GM12878 (cell line): ENCODE data around the gene CSTF2T. TPM values are rescaled to one million over a fixed set of nuclear protein-coding genes. Genes with fewer than 3 reads are reported as not detected.

Source experiments
- ATAC-seq: fragments of 200-7000 bp; cut with Tn5 transposase; 3 replicates; pipeline ENCODE4 v1.9.1; 2020; ENCODE audit warnings: mild to moderate bottlenecking, moderate library complexity
- BruUV-seq: library from RNA; stranded (reverse); fragments of 400-500 nt; replicated peaks from 2 replicates; lab custom pipeline; 2021; lab: Mats Ljungman, UMichigan
- CTCF ChIA-PET: fragments of 300-600 bp; sonication (Branson Sonifier 250); formaldehyde crosslinking; extraction: SDS; loops from one replicate; lab custom pipeline; 2021; ENCODE audit warnings: inconsistent platforms; lab: Yijun Ruan, JAX
- POLR2A ChIA-PET: fragments of 350-600 bp; formaldehyde crosslinking; extraction: SDS; loops from one replicate; lab custom pipeline; 2021; ENCODE audit warnings: inconsistent platforms; lab: Charles Lee
- RAD21 ChIA-PET: fragments of 300-600 bp; sonication (Branson Sonifier 250); formaldehyde crosslinking; loops from one replicate; lab custom pipeline; 2023; ENCODE audit warnings: antibody characterized with exemption; ENCODE audit not compliant: unreplicated experiment; lab: Charles Lee
- SMC1A ChIA-PET: fragments of 300-600 bp; sonication (Branson Sonifier 250); formaldehyde crosslinking; loops from one replicate; lab custom pipeline; 2023; ENCODE audit not compliant: unreplicated experiment, uncharacterized antibody; lab: Charles Lee
- DNase-seq: peaks from one replicate; pipeline ENCODE4 v3.0.0-alpha.2; 2011; ENCODE audit warnings: low read depth, low spot score
- FAIRE-seq: peaks from 3 replicates; lab custom pipeline; 2011; peaks lifted over from hg19 to GRCh38; lab: Jason Lieb, UNC
- H2AFZ ChIP-seq: 2 replicates; pipeline ENCODE4 v1.6.0; 2011; ENCODE audit warnings: low read depth, low read length, control low read depth; ENCODE audit not compliant: control insufficient read depth
- H3K27ac ChIP-seq: 2 replicates; pipeline ENCODE4 v1.5.1; 2011; ENCODE audit warnings: control low read depth; ENCODE audit not compliant: control insufficient read depth, insufficient read depth
- H3K27me3 ChIP-seq, 2 experiments: replicated peaks in 1 of 2; 2 replicates each; pipeline versions ENCODE4 v1.6.0 to v1.6.1; 2011; ENCODE audit warnings: low read length in 1 of 2; ENCODE audit not compliant: control insufficient read depth in 2 of 2, insufficient read depth in 2 of 2
- H3K36me3 ChIP-seq, 2 experiments: 2 replicates each; pipeline ENCODE4 v1.5.1; 2011; ENCODE audit warnings: low read length in 1 of 2; ENCODE audit not compliant: control insufficient read depth in 2 of 2, insufficient read depth in 2 of 2
- H3K4me1 ChIP-seq: 2 replicates; pipeline ENCODE4 v1.6.1; 2011; ENCODE audit warnings: mild to moderate bottlenecking, low read length, moderate library complexity, mixed read lengths; ENCODE audit not compliant: control insufficient read depth, insufficient read depth
- H3K4me2 ChIP-seq: 2 replicates; pipeline ENCODE4 v1.6.0; 2011; ENCODE audit warnings: control low read depth; ENCODE audit not compliant: control insufficient read depth, insufficient read depth
- H3K4me3 ChIP-seq: fragments of 200-600 bp; sonication (generic); 2 replicates; pipeline ENCODE4 v1.5.1; 2016
- H3K79me2 ChIP-seq: 2 replicates; pipeline ENCODE4 v1.6.0; 2011; ENCODE audit warnings: low read length; ENCODE audit not compliant: control insufficient read depth, insufficient read depth
- H3K9ac ChIP-seq: 2 replicates; pipeline ENCODE4 v1.8.0; 2011; ENCODE audit warnings: low read length, control low read depth, mixed read lengths; ENCODE audit not compliant: control insufficient read depth, insufficient read depth
- H3K9me3 ChIP-seq: replicated peaks from 3 replicates; pipeline ENCODE4 v1.5.1; 2011; ENCODE audit warnings: mild to moderate bottlenecking, low read length; ENCODE audit not compliant: control insufficient read depth, insufficient read depth
- H4K20me1 ChIP-seq: 2 replicates; pipeline ENCODE4 v1.6.0; 2011; ENCODE audit not compliant: control insufficient read depth, insufficient read depth
- CBX5 ChIP-seq: sonication (generic); IDR thresholded peaks from 2 replicates; pipeline ENCODE4 v1.6.1; 2016; ENCODE audit warnings: low read depth, moderate library complexity, mild to moderate bottlenecking, inconsistent platforms
- CREB1 ChIP-seq: IDR thresholded peaks from 2 replicates; pipeline ENCODE4 v1.6.1; 2012; ENCODE audit warnings: low read depth, mild to moderate bottlenecking, inconsistent platforms
- E4F1 ChIP-seq: fragments of 450-650 bp; IDR thresholded peaks from 2 replicates; pipeline ENCODE4 v1.6.1; 2018; ENCODE audit warnings: borderline replicate concordance, mild to moderate bottlenecking; ENCODE audit not compliant: partially characterized antibody
- HSF1 ChIP-seq: fragments of 150-350 bp; IDR thresholded peaks from 2 replicates; pipeline ENCODE4 v1.6.1; 2014; ENCODE audit warnings: mild to moderate bottlenecking, low read depth, low read length
- LARP7 ChIP-seq: fragments of 450-650 bp; IDR thresholded peaks from 2 replicates; pipeline ENCODE4 v1.6.1; 2017; ENCODE audit warnings: mild to moderate bottlenecking
- MXI1 ChIP-seq: fragments of 150-350 bp; IDR thresholded peaks from 2 replicates; pipeline ENCODE4 v1.6.1; 2011; ENCODE audit warnings: low read depth, mild to moderate bottlenecking, inconsistent platforms, low read length, improper control_type of control experiment
- NR2C2 ChIP-seq: IDR thresholded peaks from 2 replicates; pipeline ENCODE4 v1.6.1; 2011; ENCODE audit warnings: borderline replicate concordance, low read depth; ENCODE audit not compliant: control insufficient read depth, insufficient read length
- PAX5 ChIP-seq: IDR thresholded peaks from 2 replicates; pipeline ENCODE4 v1.6.1; 2011; ENCODE audit warnings: low read depth, low read length, borderline replicate concordance
- PML ChIP-seq: IDR thresholded peaks from 2 replicates; pipeline ENCODE4 v1.6.1; 2012; ENCODE audit warnings: low read length, inconsistent platforms
- REST ChIP-seq: IDR thresholded peaks from 2 replicates; pipeline ENCODE4 v1.6.1; 2012; ENCODE audit warnings: mild to moderate bottlenecking, low read depth, low read length
- TCF3 ChIP-seq: IDR thresholded peaks from 2 replicates; pipeline ENCODE4 v1.6.1; 2012; ENCODE audit warnings: low read depth, mild to moderate bottlenecking, low read length, borderline replicate concordance; ENCODE audit not compliant: insufficient read depth
- ZZZ3 ChIP-seq: IDR thresholded peaks from 2 replicates; pipeline ENCODE4 v1.6.1; 2011; ENCODE audit warnings: low read depth; ENCODE audit not compliant: control insufficient read depth, insufficient read length
- WGBS: methylation state at CpG from one replicate; pipeline ENCODE4 v1.1.6; 2016; ENCODE audit warnings: low lambda C conversion rate; ENCODE audit not compliant: insufficient replicate concordance, insufficient coverage; ENCODE audit errors: missing lambda C conversion rate; 5-methylcytosine and 5-hydroxymethylcytosine counted together
- in situ Hi-C: fragments of 300-500 bp; cut with MboI; formaldehyde crosslinking; loops from 9 replicates; pipeline ENCODE4 v1.14.3; 2018; ENCODE audit warnings: mixed read lengths
- intact Hi-C: fragments of 100-400 bp; cut with micrococcal nuclease; formaldehyde crosslinking; loops from one replicate; pipeline ENCODE4 v1.14.2; 2022; ENCODE audit not compliant: unreplicated experiment
- polyA plus RNA-seq, 11 experiments: library from polyadenylated mRNA; depleted of rRNA in 4 of 11; unstranded in 6 of 11; stranded (reverse) in 5 of 11; fragments of >200 nt; fragmentation: Nextera tagmentation in 4 of 11; fragmentation: Illumina TruSeq in 1 of 11; extraction: Ambion mirVana in 4 of 11; extraction: Trizol in 1 of 11; gene quantifications; 1 replicate in 1 of 11; 2 replicates in 10 of 11; pipeline versions ENCODE4 v1.2.1 to v1.2.3, GENCODE V29; 2011 to 2016; ENCODE audit warnings: inconsistent platforms in 2 of 11, missing spikeins in 2 of 11, low read depth in 1 of 11
- total RNA-seq, 4 experiments: library from RNA; depleted of rRNA in 3 of 4; stranded (reverse); fragments of >200 nt in 3 of 4; fragmentation: Illumina TruSeq in 1 of 4; extraction: Trizol in 1 of 4; gene quantifications; 2 replicates each; pipeline versions ENCODE4 v1.2.1 to v1.2.3, GENCODE V29; 2013 to 2021
- TF ChIP-seq, protein P1 (sequence below): IDR thresholded peaks from 2 replicates; pipeline ENCODE4 v1.6.1; 2011; ENCODE audit warnings: low read depth, low read length, improper control_type of control experiment, borderline replicate concordance

Gene CSTF2T
- total and polyA plus RNA-seq, 10 of the 15 experiments (the other 5 are each of a cell fraction or from before 2014, with no cell fraction given) = 6.8 to 23.8 (median 14.3) TPM

DNA sequence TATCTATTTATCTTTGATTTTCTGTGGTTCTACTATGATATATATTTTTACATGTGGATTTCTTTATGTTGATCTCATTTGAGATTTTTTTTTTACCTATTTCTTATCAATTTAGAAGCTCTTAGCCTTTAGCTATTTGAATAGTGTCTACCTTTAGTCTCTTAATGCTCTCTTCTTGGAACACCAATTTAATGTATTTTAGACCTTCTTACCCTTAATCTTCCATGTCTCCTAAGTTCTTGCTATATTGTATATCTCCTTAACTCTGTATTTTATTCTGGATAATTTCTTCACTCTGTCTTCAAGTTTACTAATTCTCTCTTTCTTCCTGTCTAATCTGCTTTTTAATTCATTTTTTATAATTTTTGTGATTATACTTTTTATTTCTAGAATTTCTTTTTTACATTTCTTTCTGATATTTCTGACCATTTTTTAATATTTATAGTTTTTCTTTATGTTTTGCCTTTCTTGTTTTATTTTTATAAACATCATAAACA is 27.3 kb downstream of the CSTF2T start (continued):
- TF ChIP-seq, protein P1, sequence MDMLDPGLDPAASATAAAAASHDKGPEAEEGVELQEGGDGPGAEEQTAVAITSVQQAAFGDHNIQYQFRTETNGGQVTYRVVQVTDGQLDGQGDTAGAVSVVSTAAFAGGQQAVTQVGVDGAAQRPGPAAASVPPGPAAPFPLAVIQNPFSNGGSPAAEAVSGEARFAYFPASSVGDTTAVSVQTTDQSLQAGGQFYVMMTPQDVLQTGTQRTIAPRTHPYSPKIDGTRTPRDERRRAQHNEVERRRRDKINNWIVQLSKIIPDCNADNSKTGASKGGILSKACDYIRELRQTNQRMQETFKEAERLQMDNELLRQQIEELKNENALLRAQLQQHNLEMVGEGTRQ = no peak
- no peak for TF ChIP-seq PAX5
- no peak for TF ChIP-seq CBX5
- no peak for TF ChIP-seq ZZZ3
- TF ChIP-seq MXI1 = no peak
- no peak for TF ChIP-seq PML
- no peak for TF ChIP-seq LARP7
- TF ChIP-seq NR2C2 = no peak
- TF ChIP-seq E4F1 = no peak

GRCh38 chr10:51669041-51669440 is 30.4 kb downstream of the CSTF2T start:
- in situ Hi-C loops = no loop called here
- CTCF ChIA-PET = interaction anchor here (1.1 to 1.2 kb wide), 2 partner anchors 24 to 198 kb away, joined by 3 read pairs; no protein-coding TSS in a partner anchor
- FAIRE-seq (no peak), DNase-seq (no peak), ATAC-seq (no peak)
- Histone ChIP-seq H2AFZ (no peak overlapping the region), H4K20me1 (no peaks in the 10 kb centered on the region), H3K79me2 (no peaks in the 10 kb centered on the region), H3K36me3 (no peaks in the 10 kb centered on the region), H3K9ac (no peak overlapping the region), H3K4me2 (no peak overlapping the region), H3K27me3 (no peaks in the 10 kb centered on the region), H3K9me3 (no peaks in the 10 kb centered on the region), H3K27ac (no peak overlapping the region)
- 45% methylated on average over 5 of the region's 5 CpGs for WGBS
- RAD21 ChIA-PET = no interaction called here
- TF ChIP-seq REST (no peak), TCF3 (no peak), HSF1 (no peak), CREB1 (no peak)
- TF ChIP-seq, all 136 proteins: peak for 0
- intact Hi-C loops = no loop called here
- no TSS peak for BruUV-seq
- Histone ChIP-seq H3K4me3 (no peak overlapping the region), H3K4me1 (no peaks in the 10 kb centered on the region)
- ChIA-PET POLR2A (no interaction called here), SMC1A (interaction anchor here (0.6 to 1.6 kb wide), 3 partner anchors 12 to 95 kb away, joined by 3 read pairs; no protein-coding TSS in a partner anchor)
